DMS 273 treated with DMSO at 0.1 percent for 48 hours (cell line): ENCODE data around the gene MPLKIP.
"Not testable (repeated sequence)": the region's sequence is repeated elsewhere in the genome, so short reads cannot be mapped to it uniquely, and the experiment has no call there.

ENCODE experiments used
- DNase-seq: peaks from one replicate; lab custom pipeline; 2025; lab: John Stamatoyannopoulos, UW

The MPLKIP gene

DNA sequence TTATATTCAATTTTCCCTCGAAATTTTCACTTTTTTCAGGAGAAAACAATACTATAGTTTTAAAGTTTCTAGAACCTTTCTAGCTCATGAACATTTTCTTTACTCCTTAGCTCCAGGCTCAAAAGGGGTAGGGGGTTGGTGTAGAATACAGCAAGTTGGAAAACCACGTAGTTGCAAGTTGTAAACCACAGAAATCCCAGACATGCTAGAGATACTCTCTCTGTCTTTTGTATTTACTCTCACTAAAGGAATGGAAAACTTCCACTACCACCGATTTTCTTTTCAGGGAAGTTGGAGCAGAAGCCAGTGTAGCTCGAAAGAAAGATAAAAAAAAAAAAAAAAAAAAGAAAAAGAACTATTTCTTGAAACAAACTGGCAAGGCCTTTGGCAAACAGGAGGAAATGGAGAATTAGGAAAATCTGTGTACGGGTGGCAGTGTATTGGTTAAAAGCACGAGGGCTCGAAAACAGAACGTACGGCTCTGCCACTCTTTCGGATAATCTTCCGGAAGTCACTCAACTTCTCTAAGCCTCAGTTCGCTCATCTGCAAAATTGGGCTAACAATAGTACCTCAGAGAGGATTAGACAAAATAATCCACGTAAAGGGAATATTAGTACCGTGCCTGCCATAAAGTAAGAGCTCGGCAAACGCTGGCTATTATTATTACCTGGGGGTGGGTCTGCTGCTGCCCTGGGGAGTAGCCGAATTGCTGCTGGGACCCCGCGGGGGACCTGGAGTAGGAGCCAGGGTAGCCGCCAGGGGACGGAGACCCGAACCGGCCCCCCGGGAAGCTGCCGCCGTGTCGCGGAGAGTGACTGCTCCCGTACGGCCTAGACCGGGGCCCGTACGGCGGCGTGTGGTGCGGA, 628 bp downstream of the MPLKIP start:
- no peak for DNase-seq

GRCh38 chr7:40122940-40123254, 11.5 kb downstream of the MPLKIP start:
- no peak for DNase-seq

DNA sequence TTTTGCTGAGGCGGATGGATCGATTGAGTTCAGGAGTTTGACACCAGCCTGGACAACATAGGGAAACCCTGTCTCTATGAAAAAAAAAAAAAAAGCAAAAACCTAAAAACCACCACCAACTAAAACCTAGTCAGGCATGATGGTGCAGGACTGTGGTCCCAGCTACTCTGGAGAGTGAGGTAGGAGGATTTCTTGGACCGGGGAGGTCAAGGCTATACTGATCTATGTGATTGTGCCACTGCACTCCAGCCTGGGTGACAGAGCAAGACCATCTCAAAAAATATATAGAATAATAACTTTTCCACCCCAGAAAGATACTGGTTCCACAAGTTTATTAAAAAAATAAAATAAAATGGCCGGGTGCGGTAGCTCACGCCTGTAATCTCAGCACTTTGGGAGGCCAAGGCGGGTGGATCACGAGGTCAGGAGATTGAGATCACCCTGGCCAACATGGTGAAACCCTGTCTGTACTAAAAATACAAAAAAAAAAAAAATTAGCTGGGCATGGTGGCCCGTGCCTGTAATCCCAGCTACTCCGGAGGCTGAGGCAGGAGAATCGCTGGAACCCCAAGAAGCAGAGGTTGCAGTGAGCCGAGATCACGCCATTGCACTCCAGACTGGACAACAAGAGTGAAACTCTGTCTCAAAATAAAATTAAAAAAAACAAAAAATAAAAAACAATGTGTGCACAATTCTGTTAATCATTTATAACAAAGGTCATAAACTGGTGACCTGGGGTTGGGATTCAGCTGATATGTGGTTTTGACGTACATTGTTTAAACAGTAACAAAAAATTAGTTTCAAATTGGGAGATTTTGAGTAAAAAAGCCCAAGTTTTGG, 12.1 kb downstream of the MPLKIP start:
- DNase-seq, result not testable (repeated sequence)

DNA sequence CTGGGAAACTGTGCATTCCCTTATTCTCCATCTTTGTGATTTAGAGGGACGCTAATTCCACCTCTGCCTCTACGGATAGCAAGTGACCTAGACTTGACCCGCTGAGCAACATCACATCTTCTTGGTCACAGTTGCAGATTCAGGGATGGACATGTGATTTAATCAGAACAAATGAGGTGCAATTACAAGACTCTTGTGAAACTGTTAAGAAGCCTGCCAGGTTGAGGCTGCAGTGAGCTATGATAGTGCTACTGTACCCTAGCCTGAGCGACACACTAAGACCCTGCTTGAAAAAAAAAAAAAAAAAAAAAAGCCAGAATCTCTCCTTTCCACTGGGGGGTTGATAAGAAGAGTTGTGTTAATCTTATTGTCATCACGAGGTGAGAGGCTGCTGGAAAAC, 14.4 kb downstream of the MPLKIP start:
- no peak for DNase-seq

DNA sequence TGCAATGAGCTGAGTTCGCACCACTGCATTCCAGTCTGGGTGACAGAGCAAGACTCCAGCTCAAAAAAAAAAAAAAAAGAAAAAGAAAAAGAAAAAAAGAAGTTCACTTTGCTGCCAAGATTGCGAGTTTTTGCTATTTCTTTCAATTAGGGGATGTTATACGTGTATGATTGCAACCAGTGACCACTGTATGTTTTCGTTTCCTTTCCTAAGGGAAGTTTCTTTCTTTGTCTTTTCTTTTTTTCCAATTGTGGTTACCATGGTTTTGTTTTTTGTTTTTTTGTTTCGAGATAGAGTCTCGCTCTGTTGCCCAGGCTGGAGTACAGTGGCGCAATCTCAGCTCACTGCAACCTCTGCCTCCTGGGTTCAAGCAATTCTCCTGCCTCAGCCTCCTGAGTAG, 16.2 kb downstream of the MPLKIP start:
- not testable (repeated sequence) for DNase-seq

DNA sequence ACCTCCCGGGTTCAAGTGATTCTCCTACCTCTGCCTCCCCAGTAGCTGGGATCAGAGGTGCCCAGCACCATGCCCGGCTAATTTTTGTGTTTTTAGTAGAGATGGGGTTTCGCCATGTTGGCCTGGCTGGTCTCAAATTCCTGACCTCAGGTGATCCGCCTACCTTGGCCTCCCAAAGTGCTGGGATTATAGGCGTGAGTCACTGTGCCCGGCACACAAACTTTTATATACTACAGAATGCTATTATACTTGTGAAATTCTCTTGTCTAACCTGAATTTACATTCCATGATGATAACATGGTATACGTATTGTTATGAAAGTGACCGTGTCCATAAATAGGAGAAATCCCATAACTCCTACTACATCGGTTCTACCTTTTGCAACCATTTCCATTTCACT, 17.2 kb downstream of the MPLKIP start:
- not testable (repeated sequence) for DNase-seq

- DNase-seq, result no peak
Measured at GRCh38 chr7:40115936-40116335, 18.5 kb downstream of the MPLKIP start.

- DNase-seq, result no peak
Measured at GRCh38 chr7:40105879-40106473, 28.4 kb downstream of the MPLKIP start.

DNA sequence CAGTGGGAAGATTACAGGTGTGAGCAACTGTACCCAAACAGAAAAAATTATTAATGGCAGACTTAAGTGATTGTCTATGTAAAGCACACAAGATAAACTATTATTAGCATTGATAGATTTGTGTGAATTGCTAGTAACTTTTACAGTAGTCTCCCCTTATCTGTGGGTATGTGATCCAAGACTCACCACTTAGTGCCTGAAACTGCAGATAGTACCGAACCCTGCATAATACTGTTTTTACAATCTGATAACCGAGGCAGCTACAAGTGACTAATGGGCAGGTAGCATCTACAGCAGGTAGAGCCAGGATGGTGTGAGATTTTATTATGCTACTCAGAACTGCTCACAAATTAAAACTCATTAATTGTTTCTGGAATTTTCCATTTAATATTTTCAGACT, 31.5 kb downstream of the MPLKIP start:
- no peak for DNase-seq

DNA sequence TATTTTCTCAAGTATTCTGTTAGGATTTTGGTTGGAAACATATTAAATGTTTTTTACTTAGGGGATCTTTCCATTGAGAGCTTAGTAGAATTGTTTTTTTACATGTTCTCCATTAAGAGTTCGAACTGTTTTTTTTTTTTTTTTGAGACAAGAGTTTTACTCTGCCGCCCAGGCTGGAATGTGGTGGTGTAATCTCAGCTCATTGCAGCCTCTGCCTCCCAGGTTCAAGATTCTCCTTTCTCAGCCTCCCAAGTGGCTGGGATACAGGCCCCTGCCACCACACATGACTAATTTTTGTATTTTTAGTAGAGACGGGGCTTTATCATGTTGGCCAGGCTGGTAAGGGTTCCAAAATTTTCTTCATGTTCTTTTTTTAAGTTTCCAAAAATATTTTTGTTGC, 33.2 kb downstream of the MPLKIP start:
- DNase-seq, result no peak

GRCh38 chr7:40099837-40100236, 34.6 kb downstream of the MPLKIP start:
- no peak for DNase-seq

- no peak for DNase-seq
Measured at GRCh38 chr7:40098810-40099209, 35.6 kb downstream of the MPLKIP start.

- no peak for DNase-seq
Measured at GRCh38 chr7:40097728-40098127, 36.7 kb downstream of the MPLKIP start.

DNA sequence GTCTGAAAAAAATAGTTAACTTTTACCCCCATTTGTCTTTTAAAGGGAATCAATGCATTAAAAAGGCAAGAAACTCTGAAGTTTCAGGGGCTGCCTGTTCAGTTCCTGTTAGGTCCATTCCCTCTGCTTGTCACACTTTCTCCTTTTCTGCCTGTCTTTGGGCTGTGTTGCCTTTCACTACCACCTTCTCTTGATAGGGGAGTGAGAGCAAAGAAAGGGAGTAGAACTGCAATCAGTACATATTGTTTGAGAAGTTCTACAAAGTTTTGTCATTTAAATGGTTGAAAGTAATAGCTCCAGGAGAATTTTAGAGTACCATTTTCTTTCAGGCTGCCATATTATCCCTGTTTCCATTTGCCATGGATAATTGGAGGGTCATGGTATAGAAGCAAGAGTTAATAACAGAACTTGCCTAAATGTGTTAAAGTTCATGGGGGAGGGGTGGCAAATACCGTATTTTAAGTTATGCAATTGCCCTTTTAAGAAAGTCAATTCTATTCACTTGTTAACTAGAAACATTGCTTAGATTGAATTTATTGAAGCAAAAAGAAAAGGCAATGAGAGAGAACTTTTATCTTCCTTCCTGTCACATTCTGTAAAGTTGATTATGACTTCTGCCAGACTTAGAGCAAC, 38.6 kb downstream of the MPLKIP start:
- no peak for DNase-seq

- DNase-seq, result no peak
Measured at GRCh38 chr7:40095230-40095629, 39.2 kb downstream of the MPLKIP start.

DNA sequence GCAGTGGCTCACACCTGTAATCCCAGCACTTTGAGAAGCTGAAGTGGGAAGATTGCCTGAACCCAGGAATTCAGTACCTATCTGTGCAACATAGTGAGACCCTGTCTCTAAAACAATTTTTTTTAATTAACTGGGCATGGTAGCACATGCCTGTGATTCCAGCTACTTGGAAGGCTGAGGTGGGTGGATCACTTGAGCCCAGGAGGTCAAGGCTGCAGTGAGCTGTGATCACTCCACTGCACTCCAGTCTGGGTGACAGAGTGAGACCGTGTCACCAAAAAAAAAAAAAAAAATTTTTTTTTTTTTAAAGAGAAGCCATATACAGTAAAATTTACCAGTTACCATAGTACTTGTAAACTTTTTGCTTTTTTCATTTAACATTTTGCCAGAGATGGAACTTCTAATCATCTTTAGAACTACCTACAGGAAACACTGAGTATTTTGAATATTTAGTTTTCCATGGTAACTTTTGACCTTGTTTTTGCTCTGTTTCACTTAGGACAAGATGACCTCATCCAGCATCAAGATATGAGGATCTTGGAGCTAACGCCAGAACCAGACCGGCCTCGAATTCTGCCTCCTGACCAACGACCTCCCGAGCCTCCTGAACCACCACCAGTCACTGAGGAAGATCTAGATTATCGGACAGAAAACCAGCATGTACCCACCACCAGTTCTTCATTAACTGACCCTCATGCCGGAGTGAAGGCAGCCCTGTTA, 40.6 kb downstream of the MPLKIP start:
- DNase-seq, result no peak

- DNase-seq, result no peak
Measured at GRCh38 chr7:40092182-40092581, 42.2 kb downstream of the MPLKIP start.

- no peak for DNase-seq
Measured at GRCh38 chr7:40077849-40078248, 56.6 kb downstream of the MPLKIP start.
